NCI-H1694 treated with DMSO at 0.1 percent for 48 hours (cell line): ENCODE data around the gene OS9.

ENCODE experiments used
- DNase-seq: peaks from one replicate; lab custom pipeline; 2025; lab: John Stamatoyannopoulos, UW

OS9 gene

GRCh38 chr12:57765698-57766463 is 71.9 kb downstream of the OS9 start:
- no peak for DNase-seq

GRCh38 chr12:57766464-57767304 is 72.8 kb downstream of the OS9 start, which contains the start of gene CYP27B1:
Gene CYP27B1 (minus strand): TSS chr12:57767078. CDS start chr12:57767041, 37 bp downstream.
- no peak for DNase-seq

- no peak for DNase-seq
Measured at GRCh38 chr12:57767305-57767698, 73.4 kb downstream of the OS9 start.

GRCh38 chr12:57767876-57768275 is 73.9 kb downstream of the OS9 start:
- DNase-seq, result no peak

GRCh38 chr12:57769594-57769993 is 75.7 kb downstream of the OS9 start:
- DNase-seq, result no peak

GRCh38 chr12:57770734-57771133 is 76.8 kb downstream of the OS9 start:
- DNase-seq, result no peak
